Progenitor cell of endocrine pancreas (in vitro differentiated cells): ENCODE data around the gene TMUB2. TPM values are rescaled to one million over a fixed set of nuclear protein-coding genes. Genes with fewer than 3 reads are reported as not detected.
A peak's percentile ranks its signal among the peaks of the same experiment; 100 is the strongest.

Source experiments
- DNase-seq: peaks from one replicate; pipeline ENCODE4 v3.0.0; 2021; ENCODE audit warnings: low spot score; ENCODE audit not compliant: unreplicated experiment
- H3K27ac Mint-ChIP-seq: 2 replicates; pipeline ENCODE4 v1.8.0; 2021; ENCODE audit warnings: mild to moderate bottlenecking, moderate library complexity, mixed read lengths
- H3K27me3 Mint-ChIP-seq: 2 replicates; pipeline ENCODE4 v1.8.0; 2021; ENCODE audit warnings: mixed read lengths
- H3K36me3 Mint-ChIP-seq: 2 replicates; pipeline ENCODE4 v1.8.0; 2022; ENCODE audit warnings: mixed read lengths; ENCODE audit not compliant: insufficient read depth
- H3K4me1 Mint-ChIP-seq: 2 replicates; pipeline ENCODE4 v1.8.0; 2021; ENCODE audit warnings: low read depth, mixed read lengths
- H3K4me3 Mint-ChIP-seq: 2 replicates; pipeline ENCODE4 v1.8.0; 2021; ENCODE audit warnings: low read depth, mild to moderate bottlenecking, moderate library complexity, mixed read lengths
- H3K9me3 Mint-ChIP-seq: 2 replicates; pipeline ENCODE4 v1.8.0; 2021; ENCODE audit warnings: low read depth, mixed read lengths
- CTCF ChIP-seq: fragments of 200-600 bp; sonication (generic); IDR thresholded peaks from one replicate; pipeline ENCODE4 v1.5.0; 2021; ENCODE audit warnings: antibody characterized with exemption, mild to moderate bottlenecking; ENCODE audit not compliant: unreplicated experiment
- total RNA-seq: library from RNA; stranded (reverse); gene quantifications from 2 replicates; pipeline ENCODE4 v1.2.1, GENCODE V29; 2021

The TMUB2 gene
- total RNA-seq, 1 donor from 2014 or later: 50.3 TPM

DNA sequence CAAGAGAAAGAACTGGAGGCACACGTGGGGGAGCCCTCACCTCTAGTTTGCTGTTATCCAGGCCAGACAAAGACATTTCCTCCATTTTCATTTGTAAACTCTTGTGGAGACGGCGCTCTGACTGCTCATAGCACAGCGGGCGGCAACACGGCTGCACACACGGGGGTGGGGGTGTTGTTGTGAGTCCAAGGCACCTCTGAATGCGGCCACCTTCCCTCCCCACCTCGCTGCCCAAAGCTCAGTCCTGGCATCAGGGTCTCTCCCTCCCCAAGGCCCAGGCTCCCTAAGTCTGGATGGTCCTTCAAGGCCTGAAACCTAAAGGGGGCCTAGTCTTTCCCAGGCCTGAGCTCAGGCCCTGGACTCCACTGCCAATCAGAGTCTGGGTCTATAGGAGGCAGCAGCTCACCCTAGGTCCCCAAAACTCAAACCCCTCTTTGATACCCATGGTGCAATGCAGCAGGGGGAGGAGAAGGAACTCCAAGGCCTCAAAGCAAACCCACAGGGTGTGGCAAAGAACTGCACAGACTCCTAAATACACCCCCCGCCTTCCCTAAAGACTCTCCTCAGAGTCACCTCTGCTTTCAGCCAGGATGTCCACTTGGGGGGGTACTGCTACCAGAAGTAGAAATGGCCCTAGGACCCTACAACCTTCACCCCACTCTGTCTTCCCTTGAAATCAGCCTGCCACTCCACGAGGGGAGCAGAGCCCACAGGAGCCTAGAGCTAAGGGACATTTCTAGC, 11.4 kb downstream of the TMUB2 start:
- peaks cover 19% of the 10 kb centered on the region for H3K4me1 Mint-ChIP-seq
- no peak for DNase-seq

GRCh38 chr17:44198721-44199552, 12.2 kb downstream of the TMUB2 start:
- Mint-ChIP-seq H3K27me3 (no peaks in the 10 kb centered on the region), H3K4me1 (peaks cover 20% of the 10 kb centered on the region), H3K27ac (peak overlapping the region; percentile 89), H3K36me3 (peaks cover 12% of the 10 kb centered on the region), H3K9me3 (no peaks in the 10 kb centered on the region), H3K4me3 (peak overlapping the region; percentile 78)
- DNase-seq: peak; percentile 56
- TF ChIP-seq CTCF: no peak

More for the DNA sequence above, 11.4 kb downstream of the TMUB2 start:
- TF ChIP-seq CTCF: no peak
- Mint-ChIP-seq H3K9me3 (no peaks in the 10 kb centered on the region), H3K27ac (peak overlapping the region; percentile 89), H3K36me3 (peaks cover 12% of the 10 kb centered on the region), H3K27me3 (no peaks in the 10 kb centered on the region), H3K4me3 (peak overlapping the region; percentile 78)

DNA sequence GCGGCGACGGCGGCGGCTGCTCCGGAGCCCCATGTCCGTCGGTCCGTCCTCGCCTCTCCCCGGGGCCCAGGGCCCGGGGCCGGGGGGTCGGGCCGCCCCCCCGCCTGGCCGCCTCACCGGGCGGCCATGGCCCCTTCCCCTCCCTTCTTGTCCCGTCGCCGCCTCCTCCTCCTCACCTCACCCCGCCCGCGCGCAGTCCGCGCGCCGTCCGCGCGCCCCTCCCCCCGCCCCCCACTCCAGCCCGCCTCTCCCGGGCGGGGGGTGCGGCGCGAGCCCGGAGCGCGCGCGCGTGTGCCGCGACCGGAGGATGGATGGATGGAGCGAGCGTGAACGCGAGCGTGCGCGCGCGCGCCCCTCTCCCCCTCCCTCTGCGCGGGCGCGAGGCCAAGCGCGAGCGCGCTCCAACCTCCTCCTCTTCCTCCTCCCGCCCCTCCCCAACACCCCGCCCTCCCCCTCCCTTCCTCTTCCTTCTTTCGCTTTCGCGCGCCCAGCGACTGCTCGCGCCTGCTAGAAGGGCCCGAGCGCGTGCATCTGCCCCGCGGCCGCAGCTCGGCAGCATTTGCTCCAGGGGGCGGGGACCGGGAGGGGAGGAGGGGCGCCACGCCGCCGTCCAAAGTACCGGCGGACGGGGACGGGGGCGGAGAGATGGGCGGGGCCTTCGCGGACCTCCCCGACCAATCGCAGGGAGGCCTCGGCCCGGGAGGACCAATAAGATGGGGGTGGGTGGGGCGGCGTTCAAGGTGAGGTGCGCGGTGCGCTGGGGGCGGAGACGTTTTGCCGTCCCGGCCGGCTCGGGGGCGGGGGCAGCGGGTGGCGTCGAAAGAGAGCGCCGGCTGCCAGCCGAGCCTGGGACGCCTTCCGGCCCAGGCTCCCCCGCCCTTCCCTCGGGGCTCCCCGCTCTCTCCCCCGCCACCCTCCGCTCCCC, 13.0 kb downstream of the TMUB2 start, which contains the start of gene ATXN7L3:
Gene ATXN7L3 (minus strand): TSS at position 332 of the 925 bp plus-strand sequence. CDS start 1,814 bp downstream, outside the sequence.
- peak within 1 kb of the TSS; percentile 97 for H3K27ac Mint-ChIP-seq
- peak within 1 kb of the TSS; percentile 83 for H3K4me3 Mint-ChIP-seq
- H3K27me3 Mint-ChIP-seq: no peaks in the 10 kb centered on the region
- peaks cover 20% of the 10 kb centered on the region for H3K4me1 Mint-ChIP-seq
- peak; percentile 99 for DNase-seq
- no peak for TF ChIP-seq CTCF
- peaks cover 10% of the 10 kb centered on the region for H3K36me3 Mint-ChIP-seq
- H3K9me3 Mint-ChIP-seq: no peaks in the 10 kb centered on the region

- Mint-ChIP-seq H3K27ac (peak overlapping the region; percentile 97), H3K27me3 (no peaks in the 10 kb centered on the region), H3K4me1 (peaks cover 20% of the 10 kb centered on the region), H3K36me3 (peaks cover 7% of the 10 kb centered on the region), H3K4me3 (peak overlapping the region; percentile 83), H3K9me3 (no peaks in the 10 kb centered on the region)
- no peak for TF ChIP-seq CTCF
- DNase-seq: no peak
Measured at GRCh38 chr17:44200478-44201155, 13.8 kb downstream of the TMUB2 start.
